BE2C (cell line): ENCODE measurements around the gene POC1B.

Experiments
- DNase-seq: peaks from one replicate; pipeline ENCODE4 v3.0.0-alpha.2; 2020
- H3K27me3 ChIP-seq: fragments of 250-450 bp; sonication (Bioruptor Pico); 2 replicates; pipeline ENCODE4 v1.5.1; 2020; ENCODE audit warnings: mild to moderate bottlenecking
- H3K36me3 ChIP-seq: fragments of 250-450 bp; sonication (Bioruptor Pico); 2 replicates; pipeline ENCODE4 v1.5.1; 2020; ENCODE audit warnings: mild to moderate bottlenecking
- H3K4me1 ChIP-seq: fragments of 250-450 bp; sonication (Bioruptor Pico); 2 replicates; pipeline ENCODE4 v1.5.1; 2020
- H3K4me3 ChIP-seq: 2 replicates; pipeline ENCODE4 v1.5.1; 2011; ENCODE audit warnings: low read depth, low read length
- H3K9me3 ChIP-seq: fragments of 250-450 bp; sonication (Bioruptor Pico); 2 replicates; pipeline ENCODE4 v1.5.1; 2020
- TF ChIP-seq, protein P1 (sequence below): IDR thresholded peaks from 2 replicates; pipeline ENCODE4 v1.5.1; 2012; ENCODE audit warnings: mild to moderate bottlenecking, low read depth, low read length

Gene POC1B

DNA sequence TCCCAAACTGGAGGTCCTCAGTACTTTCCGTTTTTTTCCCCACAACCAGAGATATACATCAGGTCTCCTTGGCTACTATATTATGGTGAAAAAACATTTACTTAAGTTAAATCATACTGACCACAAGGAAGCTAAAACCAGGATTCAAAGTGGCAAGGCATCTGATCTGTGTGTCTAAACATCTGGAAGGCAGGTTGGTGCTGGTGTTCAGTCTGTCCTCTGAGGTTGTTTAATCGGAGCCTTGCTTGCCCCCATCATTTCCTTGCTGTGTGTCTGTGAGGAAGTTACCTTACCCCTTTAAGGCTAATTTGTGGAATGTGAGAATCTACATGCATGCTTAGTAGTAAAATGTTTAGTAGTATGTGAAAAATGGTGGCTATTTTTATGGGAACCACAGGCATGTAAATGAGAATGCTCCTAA is 76.9 kb downstream of the POC1B start:
- Histone ChIP-seq H3K27me3 (no peaks in the 10 kb centered on the region), H3K9me3 (no peaks in the 10 kb centered on the region), H3K36me3 (no peaks in the 10 kb centered on the region), H3K4me3 (no peak overlapping the region), H3K4me1 (peaks cover 10% of the 10 kb centered on the region)
- DNase-seq: no peak
- TF ChIP-seq, protein P1, sequence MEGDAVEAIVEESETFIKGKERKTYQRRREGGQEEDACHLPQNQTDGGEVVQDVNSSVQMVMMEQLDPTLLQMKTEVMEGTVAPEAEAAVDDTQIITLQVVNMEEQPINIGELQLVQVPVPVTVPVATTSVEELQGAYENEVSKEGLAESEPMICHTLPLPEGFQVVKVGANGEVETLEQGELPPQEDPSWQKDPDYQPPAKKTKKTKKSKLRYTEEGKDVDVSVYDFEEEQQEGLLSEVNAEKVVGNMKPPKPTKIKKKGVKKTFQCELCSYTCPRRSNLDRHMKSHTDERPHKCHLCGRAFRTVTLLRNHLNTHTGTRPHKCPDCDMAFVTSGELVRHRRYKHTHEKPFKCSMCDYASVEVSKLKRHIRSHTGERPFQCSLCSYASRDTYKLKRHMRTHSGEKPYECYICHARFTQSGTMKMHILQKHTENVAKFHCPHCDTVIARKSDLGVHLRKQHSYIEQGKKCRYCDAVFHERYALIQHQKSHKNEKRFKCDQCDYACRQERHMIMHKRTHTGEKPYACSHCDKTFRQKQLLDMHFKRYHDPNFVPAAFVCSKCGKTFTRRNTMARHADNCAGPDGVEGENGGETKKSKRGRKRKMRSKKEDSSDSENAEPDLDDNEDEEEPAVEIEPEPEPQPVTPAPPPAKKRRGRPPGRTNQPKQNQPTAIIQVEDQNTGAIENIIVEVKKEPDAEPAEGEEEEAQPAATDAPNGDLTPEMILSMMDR: no peak

DNA sequence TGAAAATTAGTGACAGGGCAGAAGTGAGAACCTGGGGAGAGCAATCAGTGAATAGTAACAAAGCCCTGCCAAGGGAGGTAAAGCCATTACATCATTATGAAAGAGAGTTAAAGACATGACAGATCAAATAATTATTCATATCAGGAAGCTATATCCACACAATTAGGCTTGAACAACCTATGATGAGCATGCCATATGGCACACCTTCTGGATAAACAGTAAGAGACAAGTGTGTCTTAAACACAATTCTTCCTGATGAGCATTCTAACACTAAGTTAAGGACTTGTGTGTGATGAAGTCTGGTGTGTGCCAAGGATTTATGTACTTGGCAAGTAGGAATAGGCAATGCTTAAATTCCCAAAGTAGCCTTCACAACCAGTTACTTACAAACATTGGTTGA is 77.3 kb downstream of the POC1B start:
- no peaks in the 10 kb centered on the region for H3K27me3 ChIP-seq
- TF ChIP-seq, protein P1: no peak
- H3K4me3 ChIP-seq: no peak overlapping the region
- no peaks in the 10 kb centered on the region for H3K36me3 ChIP-seq
- H3K9me3 ChIP-seq: no peaks in the 10 kb centered on the region
- peaks cover 6% of the 10 kb centered on the region for H3K4me1 ChIP-seq
- DNase-seq: no peak

DNA sequence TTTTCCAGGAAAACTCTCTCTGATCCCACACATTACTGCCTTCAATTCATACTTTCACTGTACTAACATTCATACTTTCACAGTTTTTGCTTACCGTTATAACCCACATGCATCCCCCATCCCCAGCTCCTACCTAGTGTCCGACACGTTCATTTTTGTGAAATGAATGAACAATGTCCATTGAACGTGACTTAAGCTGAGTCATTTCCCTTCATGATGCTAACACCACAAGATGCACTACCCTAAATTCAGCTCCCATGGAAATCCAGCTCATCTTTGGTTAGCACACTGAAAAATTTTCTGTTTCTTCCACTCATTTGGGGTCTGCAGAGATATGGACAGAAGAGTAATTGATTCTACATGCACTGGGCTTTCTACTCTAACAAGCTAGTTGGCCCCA is 85.9 kb downstream of the POC1B start:
- TF ChIP-seq, protein P1: no peak
- Histone ChIP-seq H3K4me1 (no peaks in the 10 kb centered on the region), H3K36me3 (no peaks in the 10 kb centered on the region), H3K27me3 (no peaks in the 10 kb centered on the region), H3K4me3 (no peak overlapping the region), H3K9me3 (no peaks in the 10 kb centered on the region; the same call in 1 of the 2 replicates)
- no peak for DNase-seq

DNA sequence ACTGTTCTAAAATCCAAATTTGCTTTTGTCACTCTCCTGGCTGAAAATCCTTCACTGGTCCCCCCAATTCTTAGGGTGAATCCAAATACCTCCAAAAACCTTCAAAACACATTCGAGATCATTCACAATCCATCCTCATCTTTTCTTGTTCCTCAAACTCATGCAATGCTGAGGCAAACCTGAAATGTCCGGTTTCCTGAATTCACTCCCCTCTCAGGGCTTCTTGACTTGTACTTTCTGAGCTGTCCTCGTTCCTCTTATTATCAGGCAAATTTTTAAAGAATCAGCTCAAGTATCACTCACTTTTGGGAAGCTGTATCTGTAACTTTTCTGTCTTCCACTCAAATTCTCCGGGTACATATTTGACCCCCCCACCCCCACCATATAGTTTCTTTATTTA is 88.6 kb downstream of the POC1B start:
- TF ChIP-seq, protein P1: no peak
- no peaks in the 10 kb centered on the region; the same call in 1 of the 2 replicates for H3K9me3 ChIP-seq
- no peaks in the 10 kb centered on the region for H3K4me1 ChIP-seq
- H3K36me3 ChIP-seq: no peaks in the 10 kb centered on the region
- H3K4me3 ChIP-seq: no peak overlapping the region
- H3K27me3 ChIP-seq: no peaks in the 10 kb centered on the region
- DNase-seq: no peak

DNA sequence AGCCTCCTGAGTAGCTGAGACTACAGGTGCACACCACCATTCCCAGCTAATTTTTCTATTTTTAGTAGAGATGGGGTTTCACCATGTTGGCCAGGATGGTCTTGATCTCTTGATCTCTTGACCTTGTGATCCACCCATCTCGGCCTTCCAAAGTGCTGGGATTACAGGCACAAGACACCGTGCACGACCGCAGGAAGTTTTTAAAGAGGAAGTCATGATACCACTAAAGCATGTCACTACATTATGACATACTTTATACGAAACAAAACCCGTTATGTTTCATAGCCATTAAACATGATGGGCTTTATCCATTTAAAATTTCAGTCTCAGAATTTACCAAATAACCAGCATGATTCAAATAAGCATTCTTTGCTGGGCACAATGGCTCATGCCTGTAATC is 89.8 kb downstream of the POC1B start:
- Histone ChIP-seq H3K4me1 (no peaks in the 10 kb centered on the region), H3K36me3 (no peaks in the 10 kb centered on the region), H3K27me3 (no peaks in the 10 kb centered on the region), H3K9me3 (no peaks in the 10 kb centered on the region; the same call in 1 of the 2 replicates), H3K4me3 (no peak overlapping the region)
- no peak for DNase-seq
- TF ChIP-seq, protein P1: no peak

DNA sequence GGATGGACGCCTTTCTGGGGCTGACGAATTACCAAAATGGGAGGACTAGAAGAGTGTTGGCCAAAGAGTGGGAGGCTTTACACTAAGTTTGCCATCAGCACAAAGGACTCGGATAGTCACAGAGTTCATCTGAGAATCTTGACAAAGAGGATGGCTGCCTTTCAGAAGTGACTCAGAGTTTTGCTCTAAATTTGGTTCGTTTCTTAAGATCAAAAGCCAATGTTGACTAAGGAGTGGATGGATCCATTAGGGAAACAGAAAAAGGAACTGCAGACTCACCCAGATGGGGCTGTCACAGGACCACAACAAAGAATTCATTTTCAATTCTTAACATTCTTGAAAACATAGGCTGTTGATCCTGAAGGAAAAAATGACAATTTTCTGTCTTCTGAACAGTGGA is 92.2 kb downstream of the POC1B start:
- Histone ChIP-seq H3K27me3 (no peaks in the 10 kb centered on the region), H3K36me3 (no peaks in the 10 kb centered on the region), H3K9me3 (no peaks in the 10 kb centered on the region), H3K4me3 (no peak overlapping the region), H3K4me1 (no peaks in the 10 kb centered on the region)
- TF ChIP-seq, protein P1: no peak
- DNase-seq: no peak
